ENCODE measurements around the gene CEP164. TPM values are rescaled to one million over a fixed set of nuclear protein-coding genes. Genes with fewer than 3 reads are reported as not detected.

CEP164 gene
- total and polyA plus RNA-seq, 2 of the 8 experiments (the other 6 are each of a cell fraction or from before 2014, with no cell fraction given): 8.4 to 20.8 TPM

GRCh38 chr11:117457031-117457785, 129.6 kb downstream of the CEP164 start:
- ChIA-PET CTCF (ENCODE audit: partially characterized antibody) (interaction anchor here (0.8 to 6.0 kb wide), 10 partner anchors 9 to 361 kb away, joined by 3 to 24 read pairs (median 4); no protein-coding TSS in a partner anchor), POLR2A (ENCODE audit: partially characterized antibody) (interaction anchor here (1.7 kb wide), 1 partner anchor 14 kb away, joined by 4 read pairs; no protein-coding TSS in a partner anchor)
- H3K56ac ChIP-seq (replicated peaks; ENCODE audit: insufficient read length, low read depth, low read length): no peak overlapping the region
- H2AFZ ChIP-seq (ENCODE audit: low read length): no peak overlapping the region
- no peak overlapping the region for H2BK20ac ChIP-seq (ENCODE audit: low read length)
- WGBS, 2 experiments (ENCODE audit: extremely low coverage in 1 of 2, insufficient coverage in 1 of 2, insufficient read length in 1 of 2, insufficient replicate concordance in 2 of 2, low coverage in 1 of 2, low lambda C conversion rate in 2 of 2, missing lambda C conversion rate in 1 of 2): 89% methylated on average over 15 of the region's 15 CpGs; no CpG with 5 or more reads in 1 of the 2 experiments
- H3K4ac ChIP-seq (replicated peaks; ENCODE audit: insufficient read length, low read depth, low read length): no peak overlapping the region
- H2AK5ac ChIP-seq (ENCODE audit: low read depth, low read length): no peak overlapping the region
- H3K9ac ChIP-seq (replicated peaks in 1 of 4; ENCODE audit: extremely low read depth in 1 of 4, low read depth in 3 of 4, low read length in 3 of 4): no peak overlapping the region
- H2BK120ac ChIP-seq (replicated peaks; ENCODE audit: low read depth, low read length): no peak overlapping the region
- H4K20me1 ChIP-seq (replicated peaks in 1 of 2; ENCODE audit: control insufficient read depth in 1 of 2, insufficient read depth in 2 of 2, low read length in 2 of 2): no peaks in the 10 kb centered on the region
- no peak overlapping the region for H3K4me3 ChIP-seq (ENCODE audit: extremely low read depth in 1 of 4, insufficient read depth in 2 of 4, low read depth in 3 of 4, low read length in 4 of 4)
- no peaks in the 10 kb centered on the region for H3K27me3 ChIP-seq (replicated peaks in 1 of 4; ENCODE audit: control insufficient read depth in 3 of 4, extremely low read depth in 1 of 4, insufficient read depth in 3 of 4, low read length in 3 of 4)
- no peak overlapping the region; the same call in 1 of the 2 replicates for H2BK15ac ChIP-seq (ENCODE audit: low read length)
- no peaks in the 10 kb centered on the region for H3K23me2 ChIP-seq (ENCODE audit: low read depth, low read length)
- no peaks in the 10 kb centered on the region for H3K36me3 ChIP-seq (ENCODE audit: control insufficient read depth in 2 of 4, insufficient read depth in 4 of 4, low read length in 3 of 4)
- no peaks in the 10 kb centered on the region for H3K79me1 ChIP-seq (ENCODE audit: low read depth, low read length)
- H2BK12ac ChIP-seq (ENCODE audit: low read depth, low read length): no peak overlapping the region
- DNase-seq (ENCODE audit: low read depth in 1 of 2, low spot score in 2 of 2) (no peak), FAIRE-seq (no peak)
- H3K9me3 ChIP-seq (ENCODE audit: insufficient read depth in 2 of 2, low read depth in 1 of 2, low read length in 1 of 2): peaks cover 0 to 5% of the 10 kb centered on the region in 2 experiments; a peak in 1 of 4 replicates
- H3K23ac ChIP-seq (ENCODE audit: insufficient read length): no peak overlapping the region
- no peak overlapping the region for H3K27ac ChIP-seq (ENCODE audit: low read depth, low read length)
- no peak overlapping the region for H3K18ac ChIP-seq (ENCODE audit: extremely low read depth, low read length)
- H3K14ac ChIP-seq (ENCODE audit: insufficient read length): no peak overlapping the region
- no peak overlapping the region for H4K91ac ChIP-seq (replicated peaks; ENCODE audit: insufficient read length, low read length)
- no peaks in the 10 kb centered on the region for H3K79me2 ChIP-seq (ENCODE audit: control insufficient read depth in 1 of 2, insufficient read depth in 2 of 2, low read length in 2 of 2)
- no peak overlapping the region for H4K8ac ChIP-seq (ENCODE audit: extremely low read depth, insufficient read depth, low read length)
- H2BK5ac ChIP-seq (ENCODE audit: low read depth, low read length): no peak overlapping the region
- H4K5ac ChIP-seq (ENCODE audit: insufficient read length, low read depth, low read length): no peak overlapping the region
- no peaks in the 10 kb centered on the region for H3K4me1 ChIP-seq (replicated peaks in 1 of 4; ENCODE audit: control insufficient read depth in 3 of 4, insufficient read depth in 4 of 4, low read length in 3 of 4)
- no peak overlapping the region for H3K4me2 ChIP-seq (ENCODE audit: insufficient read depth in 1 of 2, low read depth in 2 of 2, low read length in 2 of 2)
- TF ChIP-seq USF2 (IDR thresholded peaks at IDR 0.05; ENCODE audit: low read length): no peak
- no peak for TF ChIP-seq ATF2 (IDR thresholded peaks at IDR 0.05; ENCODE audit: low read length)
- TF ChIP-seq PHF8 (conservative IDR thresholded peaks at IDR 0.05; ENCODE audit: low read depth, low read length): no peak
- TF ChIP-seq TCF12 (IDR thresholded peaks at IDR 0.05; ENCODE audit: low read depth, low read length): no peak
- no peak for TF ChIP-seq SIRT6 (IDR thresholded peaks at IDR 0.05; ENCODE audit: low read length)
- no peak for TF ChIP-seq NANOG (IDR thresholded peaks at IDR 0.05; ENCODE audit: insufficient read depth, low read depth, low read length, poor library complexity, severe bottlenecking)
